ENCODE measurements around the gene NMBR. TPM values are rescaled to one million over a fixed set of nuclear protein-coding genes. Genes with fewer than 3 reads are reported as not detected.

NMBR gene
- total and polyA plus RNA-seq, 2 experiments from 2014 or later: not detected

DNA sequence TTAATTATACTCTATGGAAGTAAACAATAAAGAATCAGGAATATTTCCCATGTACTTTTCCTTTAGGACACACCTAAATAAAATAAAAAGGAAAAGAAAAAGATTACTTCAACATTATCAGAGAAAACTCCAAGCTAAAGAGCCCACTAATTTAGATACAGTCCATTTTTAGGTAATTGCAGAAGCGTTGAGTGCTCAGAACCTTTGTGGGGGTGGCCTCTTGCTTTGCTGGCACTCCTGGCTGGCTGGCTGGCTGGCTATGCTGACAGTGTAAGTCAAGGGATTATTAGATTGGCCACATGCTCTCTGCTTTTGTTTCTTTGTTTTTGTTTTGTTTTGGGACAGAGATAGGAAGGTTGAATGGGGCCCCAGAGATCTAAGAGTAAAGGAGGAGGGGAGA is 14.3 kb downstream of the NMBR start, which contains the start of gene GJE1:
Gene GJE1, plus strand, starts transcription at position 301 of the 400 bp plus-strand sequence. CDS start 234 bp downstream, outside the sequence.
- Histone ChIP-seq H3K9ac (no peak within 1 kb of the TSS), H3K27ac (no peak within 1 kb of the TSS), H3K27me3 (replicated peaks; ENCODE audit: insufficient read depth) (no peaks in the 10 kb centered on the region), H2AFZ (no peak within 1 kb of the TSS), H3K4me1 (ENCODE audit: insufficient read depth) (no peaks in the 10 kb centered on the region), H3K4me3 (no peak within 1 kb of the TSS), H3K79me2 (ENCODE audit: insufficient read depth) (no peaks in the 10 kb centered on the region), H3F3A (ENCODE audit: insufficient read depth) (no peaks in the 10 kb centered on the region), H3K9me2 (ENCODE audit: insufficient read depth) (no peaks in the 10 kb centered on the region), H3K36me3 (ENCODE audit: low read depth) (no peaks in the 10 kb centered on the region), H3K9me3 (ENCODE audit: low read depth) (no peaks in the 10 kb centered on the region), H3K4me2 (ENCODE audit: unreplicated experiment) (no peak within 1 kb of the TSS), H4K20me1 (ENCODE audit: insufficient read depth) (no peaks in the 10 kb centered on the region)
- in situ Hi-C loops (cut with MboI): no loop called here
- DNase-seq: no peak
- no peak for TF ChIP-seq EZH2phosphoT487 (IDR thresholded peaks at IDR 0.05; ENCODE audit: insufficient read depth, low read depth)
- no peak for TF ChIP-seq EZH2 (IDR thresholded peaks at IDR 0.05; ENCODE audit: insufficient read depth, poor library complexity, severe bottlenecking)
- 27 to 59% methylated on average over 1 of the region's 1 CpG for WGBS, 2 experiments (ENCODE audit: low coverage in 1 of 2, low lambda C conversion rate in 2 of 2, missing lambda C conversion rate in 2 of 2)

DNA sequence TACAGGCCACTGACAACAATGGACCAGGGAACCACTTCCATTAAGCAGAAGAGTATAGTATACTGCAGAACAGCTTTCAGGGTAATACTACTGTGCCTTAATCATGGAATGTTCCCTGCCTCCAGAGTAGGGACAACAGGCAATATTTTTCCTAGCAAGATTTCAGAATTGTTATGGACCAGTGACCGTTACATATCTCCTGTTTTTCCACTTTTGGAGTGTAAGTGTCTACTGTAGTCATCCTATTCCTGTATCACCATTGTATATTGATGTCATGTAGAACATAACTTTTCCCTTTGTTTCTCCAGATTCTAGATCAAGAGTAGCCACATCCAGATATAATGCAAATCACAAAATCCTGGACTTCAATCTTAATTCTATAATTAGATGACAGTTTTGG is 16.1 kb downstream of the NMBR start:
- Histone ChIP-seq H2AFZ (no peak overlapping the region), H3K79me2 (ENCODE audit: insufficient read depth) (no peaks in the 10 kb centered on the region), H3K9me3 (ENCODE audit: low read depth) (no peaks in the 10 kb centered on the region), H3K4me1 (ENCODE audit: insufficient read depth) (no peaks in the 10 kb centered on the region), H3K4me3 (no peak overlapping the region), H3K4me2 (ENCODE audit: unreplicated experiment) (no peak overlapping the region), H3K27me3 (replicated peaks; ENCODE audit: insufficient read depth) (no peaks in the 10 kb centered on the region), H3K36me3 (ENCODE audit: low read depth) (no peaks in the 10 kb centered on the region), H3K9ac (no peak overlapping the region), H3F3A (ENCODE audit: insufficient read depth) (no peaks in the 10 kb centered on the region), H4K20me1 (ENCODE audit: insufficient read depth) (no peaks in the 10 kb centered on the region), H3K27ac (no peak overlapping the region), H3K9me2 (ENCODE audit: insufficient read depth) (no peaks in the 10 kb centered on the region)
- WGBS, 2 experiments (ENCODE audit: low coverage in 1 of 2, low lambda C conversion rate in 2 of 2, missing lambda C conversion rate in 2 of 2): 30 to 50% methylated on average over 1 of the region's 1 CpG
- TF ChIP-seq EZH2 (IDR thresholded peaks at IDR 0.05; ENCODE audit: insufficient read depth, poor library complexity, severe bottlenecking): no peak
- TF ChIP-seq EZH2phosphoT487 (IDR thresholded peaks at IDR 0.05; ENCODE audit: insufficient read depth, low read depth): no peak
- no peak for DNase-seq
- in situ Hi-C loops (cut with MboI): no loop called here

GRCh38 chr6:142121342-142121741 is 25.6 kb downstream of the NMBR start:
- Histone ChIP-seq H4K20me1 (ENCODE audit: insufficient read depth) (no peaks in the 10 kb centered on the region), H3K4me3 (no peak overlapping the region), H3F3A (ENCODE audit: insufficient read depth) (no peaks in the 10 kb centered on the region), H3K9me2 (ENCODE audit: insufficient read depth) (no peaks in the 10 kb centered on the region), H2AFZ (0 out of 2 replicates have a peak overlapping the region, but pooled peaks have one; percentile 9), H3K9ac (no peak overlapping the region), H3K27ac (no peak overlapping the region), H3K9me3 (ENCODE audit: low read depth) (no peaks in the 10 kb centered on the region), H3K27me3 (replicated peaks; ENCODE audit: insufficient read depth) (no peaks in the 10 kb centered on the region), H3K4me2 (ENCODE audit: unreplicated experiment) (no peak overlapping the region), H3K4me1 (ENCODE audit: insufficient read depth) (no peaks in the 10 kb centered on the region), H3K79me2 (ENCODE audit: insufficient read depth) (no peaks in the 10 kb centered on the region), H3K36me3 (ENCODE audit: low read depth) (no peaks in the 10 kb centered on the region)
- TF ChIP-seq EZH2 (IDR thresholded peaks at IDR 0.05; ENCODE audit: insufficient read depth, poor library complexity, severe bottlenecking) (no peak), EZH2phosphoT487 (IDR thresholded peaks at IDR 0.05; ENCODE audit: insufficient read depth, low read depth) (no peak)
- no peak for DNase-seq
- 44 to 47% methylated on average over 3 of the region's 3 CpGs for WGBS, 2 experiments (ENCODE audit: low coverage in 1 of 2, low lambda C conversion rate in 2 of 2, missing lambda C conversion rate in 2 of 2)
- in situ Hi-C loops (cut with MboI): loop anchor here (25.0 kb wide), 1 partner anchor 434 kb away; no protein-coding TSS in a partner anchor

DNA sequence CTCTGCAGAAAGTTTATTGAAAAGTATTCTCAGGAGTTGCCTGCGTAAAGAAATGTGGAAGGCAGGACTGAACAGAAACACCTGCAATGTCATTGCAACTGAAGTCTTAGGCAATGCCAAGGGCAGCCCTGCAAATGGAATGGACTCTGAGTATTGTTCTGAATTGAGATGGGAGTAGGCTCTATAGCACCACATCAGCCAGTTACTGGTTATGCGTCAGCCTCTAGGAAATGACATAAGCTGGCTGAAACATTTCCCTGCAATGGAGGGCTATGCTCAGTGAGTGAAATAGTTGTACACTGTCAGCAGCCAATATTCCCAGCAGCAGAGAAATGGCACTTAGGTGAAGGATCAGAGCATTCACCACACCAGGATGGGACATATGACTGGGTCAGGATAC is 28.0 kb downstream of the NMBR start:
- no peaks in the 10 kb centered on the region for H3K27me3 ChIP-seq (replicated peaks; ENCODE audit: insufficient read depth)
- no peak overlapping the region for H3K4me3 ChIP-seq
- H3K36me3 ChIP-seq (ENCODE audit: low read depth): no peaks in the 10 kb centered on the region
- DNase-seq: peak; percentile 46
- H3F3A ChIP-seq (ENCODE audit: insufficient read depth): no peaks in the 10 kb centered on the region
- H2AFZ ChIP-seq: no peak overlapping the region
- no peak overlapping the region for H3K4me2 ChIP-seq (ENCODE audit: unreplicated experiment)
- no peaks in the 10 kb centered on the region for H3K79me2 ChIP-seq (ENCODE audit: insufficient read depth)
- in situ Hi-C loops (cut with MboI): loop anchor here (25.0 kb wide), 1 partner anchor 432 kb away; no protein-coding TSS in a partner anchor
- TF ChIP-seq EZH2 (IDR thresholded peaks at IDR 0.05; ENCODE audit: insufficient read depth, poor library complexity, severe bottlenecking): no peak
- TF ChIP-seq EZH2phosphoT487 (IDR thresholded peaks at IDR 0.05; ENCODE audit: insufficient read depth, low read depth): no peak
- WGBS, 2 experiments (ENCODE audit: low coverage in 1 of 2, low lambda C conversion rate in 2 of 2, missing lambda C conversion rate in 2 of 2): 83 to 84% methylated on average over 2 of the region's 2 CpGs
- no peaks in the 10 kb centered on the region for H3K9me2 ChIP-seq (ENCODE audit: insufficient read depth)
- no peaks in the 10 kb centered on the region for H4K20me1 ChIP-seq (ENCODE audit: insufficient read depth)
- H3K4me1 ChIP-seq (ENCODE audit: insufficient read depth): no peaks in the 10 kb centered on the region
- no peaks in the 10 kb centered on the region for H3K9me3 ChIP-seq (ENCODE audit: low read depth)
- no peak overlapping the region for H3K27ac ChIP-seq
- no peak overlapping the region for H3K9ac ChIP-seq
